ENCODE measurements around the gene ABHD8. TPM values are rescaled to one million over a fixed set of nuclear protein-coding genes. Genes with fewer than 3 reads are reported as not detected.
A peak's percentile ranks its signal among the peaks of the same experiment; 100 is the strongest.
"Not testable (repeated sequence)": the region's sequence is repeated elsewhere in the genome, so short reads cannot be mapped to it uniquely, and the experiment has no call there.

ABHD8 gene
- total RNA-seq, 1 experiment from 2014 or later, result 49.9 TPM

DNA sequence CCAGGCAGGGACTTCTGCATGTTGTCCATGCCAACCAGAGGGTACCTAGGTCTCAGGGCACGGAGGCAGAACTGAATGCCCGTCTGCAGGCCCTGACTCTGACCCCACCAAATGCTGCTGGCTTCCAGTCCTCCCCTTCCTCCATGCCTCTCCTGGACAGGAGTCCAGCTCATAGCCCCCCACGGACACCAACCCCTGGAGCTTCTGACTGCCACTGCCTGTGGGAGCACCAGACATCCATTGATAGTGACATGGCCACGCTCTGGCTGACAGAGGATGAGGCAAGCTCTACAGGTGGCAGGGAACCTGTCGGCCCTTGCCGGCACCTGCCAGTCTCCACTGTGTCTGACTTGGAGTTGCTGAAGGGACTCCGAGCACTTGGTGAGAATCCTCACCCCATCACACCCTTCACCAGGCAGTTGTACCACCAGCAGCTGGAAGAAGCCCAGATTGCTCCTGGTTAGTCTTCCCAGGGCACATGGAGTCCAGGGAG, 19.7 kb downstream of the ABHD8 start:
- no peak for DNase-seq (ENCODE audit: low read depth)
- in situ Hi-C loops (cut with HindIII; ENCODE audit: low pct_unique_long_range_greater_than_20kb, low sequenced_read_pairs), result no loop called here

DNA sequence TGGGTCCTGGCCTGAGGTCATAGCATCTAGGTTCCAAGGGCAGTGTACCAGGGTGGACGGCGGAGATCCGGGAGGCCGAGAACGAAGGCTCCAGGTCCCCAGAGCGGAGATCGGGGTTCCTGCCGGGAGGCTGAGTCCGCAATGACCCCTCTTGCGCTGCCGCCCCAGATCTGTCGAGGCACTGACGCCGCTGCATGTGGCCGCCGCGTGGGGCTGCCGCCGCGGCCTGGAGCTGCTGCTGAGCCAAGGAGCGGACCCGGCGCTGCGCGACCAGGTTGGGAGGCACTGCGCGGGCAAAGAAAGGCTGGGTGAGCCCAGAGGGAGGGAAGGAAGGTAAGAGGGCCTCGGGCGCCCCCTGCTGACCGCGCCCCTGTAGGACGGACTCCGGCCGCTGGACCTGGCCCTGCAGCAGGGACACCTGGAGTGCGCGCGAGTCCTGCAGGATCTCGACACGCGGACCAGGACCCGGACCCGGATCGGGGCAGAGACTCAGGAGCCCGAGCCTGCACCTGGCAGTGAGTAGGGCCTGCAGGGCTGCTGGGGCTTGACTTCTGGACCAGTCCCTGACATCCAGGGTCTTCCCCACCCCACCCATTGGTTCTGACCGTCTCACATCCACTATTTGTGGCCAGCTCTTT, 20.6 kb downstream of the ABHD8 start:
- DNase-seq (ENCODE audit: low read depth), result peak; percentile 84
- in situ Hi-C loops (cut with HindIII; ENCODE audit: low pct_unique_long_range_greater_than_20kb, low sequenced_read_pairs), result no loop called here

DNA sequence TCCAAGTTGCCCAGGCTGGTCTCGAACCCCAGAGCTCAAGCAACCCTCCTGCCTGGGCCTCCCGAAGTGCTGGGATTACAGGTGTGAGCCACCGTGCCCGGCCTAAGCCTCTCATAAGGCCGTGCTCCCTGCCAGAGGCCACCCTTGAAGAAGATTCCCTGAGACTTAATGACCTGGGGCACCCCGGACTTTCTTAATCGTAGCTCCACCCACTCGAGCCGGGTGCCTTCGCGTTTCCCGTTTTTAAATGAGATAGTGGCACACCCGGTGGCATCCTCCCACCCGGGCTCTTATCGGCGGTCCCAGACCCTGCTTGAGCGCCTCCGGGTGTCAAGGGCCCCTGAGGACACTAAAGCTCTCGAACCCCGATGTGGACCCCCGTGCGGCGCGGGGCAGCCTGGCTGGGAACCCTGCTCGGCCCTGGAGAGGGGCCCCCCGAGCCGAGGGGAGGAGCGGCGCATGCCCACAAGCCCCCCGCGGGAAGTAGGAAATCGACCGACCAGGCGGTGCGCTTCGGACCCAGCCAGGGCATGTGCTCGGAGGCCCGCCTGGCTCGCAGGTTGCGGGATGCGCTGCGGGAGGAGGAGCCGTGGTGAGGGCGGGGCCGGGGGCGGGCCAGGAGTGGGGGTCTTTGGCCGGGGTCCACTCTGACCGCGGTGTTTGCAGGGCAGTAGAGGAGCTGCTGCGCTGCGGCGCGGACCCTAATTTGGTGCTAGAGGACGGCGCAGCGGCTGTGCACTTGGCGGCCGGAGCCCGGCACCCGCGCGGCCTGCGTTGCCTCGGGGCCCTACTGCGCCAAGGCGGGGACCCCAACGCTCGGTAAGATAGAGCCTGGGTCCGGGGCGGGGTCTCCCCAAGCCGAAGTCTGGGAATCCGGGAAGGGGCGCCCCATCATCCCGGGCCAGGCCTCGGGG, 21.6 kb downstream of the ABHD8 start, which contains the start of gene ANKLE1:
Gene ANKLE1 (plus strand): TSS at position 511 of the 914 bp plus-strand sequence. CDS start 20 bp downstream, at position 531.
- in situ Hi-C loops (cut with HindIII; ENCODE audit: low pct_unique_long_range_greater_than_20kb, low sequenced_read_pairs), result no loop called here

DNA sequence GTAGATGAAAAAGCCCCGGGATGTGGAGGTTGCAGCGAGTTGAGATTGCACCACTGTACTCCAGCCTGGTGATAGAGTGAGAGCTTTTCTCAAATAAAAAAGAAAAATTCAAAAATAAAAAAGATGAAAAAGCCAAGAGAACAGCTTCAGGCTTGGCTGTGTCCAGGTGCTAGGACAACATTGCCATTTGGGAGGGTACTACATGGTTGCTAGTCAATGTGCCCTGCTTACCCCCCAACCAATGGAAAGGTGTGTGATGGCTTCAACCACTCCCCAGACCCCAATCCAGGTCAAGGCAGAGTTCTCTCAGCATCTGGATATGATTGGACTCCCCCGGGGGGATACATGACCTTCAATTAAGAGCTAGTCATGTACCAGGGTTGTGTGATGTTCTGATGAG, 23.8 kb downstream of the ABHD8 start:
- in situ Hi-C loops (cut with HindIII; ENCODE audit: low pct_unique_long_range_greater_than_20kb, low sequenced_read_pairs), result no loop called here
- DNase-seq (ENCODE audit: low read depth), result no peak

More for the DNA sequence above, 21.6 kb downstream of the ABHD8 start, which contains the start of gene ANKLE1:
- no peak for DNase-seq (ENCODE audit: low read depth)

GRCh38 chr19:17275441-17276175, 27.6 kb downstream of the ABHD8 start:
- DNase-seq (ENCODE audit: low read depth), result no peak
- in situ Hi-C loops (cut with HindIII; ENCODE audit: low pct_unique_long_range_greater_than_20kb, low sequenced_read_pairs), result no loop called here

DNA sequence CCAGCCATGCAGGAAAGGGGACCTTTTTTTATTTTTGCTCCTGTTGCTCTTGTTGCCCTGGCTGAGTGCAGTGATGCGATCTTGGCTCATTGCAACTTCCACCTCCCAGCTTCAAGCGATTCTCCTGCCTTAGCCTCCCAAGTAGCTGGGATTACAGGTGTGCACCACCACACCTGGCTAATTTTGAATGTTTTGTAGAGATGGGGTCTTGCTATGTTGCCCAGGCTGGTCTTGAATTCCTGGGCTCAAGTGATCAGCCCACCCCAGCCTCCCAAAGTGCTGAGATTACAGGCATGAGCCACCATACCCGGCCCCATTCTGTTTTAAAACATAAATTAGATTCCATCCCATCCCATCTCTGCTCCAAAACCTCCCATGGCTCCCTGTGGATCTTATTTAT, 28.3 kb downstream of the ABHD8 start:
- DNase-seq (ENCODE audit: low read depth); in situ Hi-C loops (cut with HindIII; ENCODE audit: low pct_unique_long_range_greater_than_20kb, low sequenced_read_pairs): not testable (repeated sequence)

DNA sequence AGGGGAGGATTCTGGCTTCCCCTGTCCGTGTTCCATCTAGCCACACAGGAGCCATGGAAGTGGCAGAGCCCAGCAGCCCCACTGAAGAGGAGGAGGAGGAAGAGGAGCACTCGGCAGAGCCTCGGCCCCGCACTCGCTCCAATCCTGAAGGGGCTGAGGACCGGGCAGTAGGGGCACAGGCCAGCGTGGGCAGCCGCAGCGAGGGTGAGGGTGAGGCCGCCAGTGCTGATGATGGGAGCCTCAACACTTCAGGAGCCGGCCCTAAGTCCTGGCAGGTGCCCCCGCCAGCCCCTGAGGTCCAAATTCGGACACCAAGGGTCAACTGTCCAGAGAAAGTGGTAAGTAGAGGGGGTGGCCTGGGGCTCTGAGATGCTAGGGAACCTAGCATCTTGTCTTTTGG, 34.5 kb downstream of the ABHD8 start:
- in situ Hi-C loops (cut with HindIII; ENCODE audit: low pct_unique_long_range_greater_than_20kb, low sequenced_read_pairs), result no loop called here

GRCh38 chr19:17266975-17267788, 36.0 kb downstream of the ABHD8 start, which contains the start of gene BABAM1:
Gene BABAM1 (plus strand): TSS chr19:17267443. CDS start chr19:17268807, 1,364 bp downstream.
- in situ Hi-C loops (cut with HindIII; ENCODE audit: low pct_unique_long_range_greater_than_20kb, low sequenced_read_pairs), result no loop called here

More for the DNA sequence above, 34.5 kb downstream of the ABHD8 start:
- DNase-seq (ENCODE audit: low read depth), result no peak

GRCh38 chr19:17266589-17266974, 36.6 kb downstream of the ABHD8 start:
- in situ Hi-C loops (cut with HindIII; ENCODE audit: low pct_unique_long_range_greater_than_20kb, low sequenced_read_pairs), result no loop called here

More at GRCh38 chr19:17266975-17267788, 36.0 kb downstream of the ABHD8 start, which contains the start of gene BABAM1:
- DNase-seq (ENCODE audit: low read depth), result peak; percentile 100

GRCh38 chr19:17266026-17266425, 37.2 kb downstream of the ABHD8 start:
- no peak for DNase-seq (ENCODE audit: low read depth)
- in situ Hi-C loops (cut with HindIII; ENCODE audit: low pct_unique_long_range_greater_than_20kb, low sequenced_read_pairs), result no loop called here

More at GRCh38 chr19:17266589-17266974, 36.6 kb downstream of the ABHD8 start:
- no peak for DNase-seq (ENCODE audit: low read depth)

- in situ Hi-C loops (cut with HindIII; ENCODE audit: low pct_unique_long_range_greater_than_20kb, low sequenced_read_pairs), result no loop called here
- DNase-seq (ENCODE audit: low read depth), result no peak
Measured at GRCh38 chr19:17264641-17264979, 38.6 kb downstream of the ABHD8 start, which contains the start of gene USHBP1. Gene USHBP1 (minus strand): TSS chr19:17264745. CDS start chr19:17264299, 446 bp downstream.

DNA sequence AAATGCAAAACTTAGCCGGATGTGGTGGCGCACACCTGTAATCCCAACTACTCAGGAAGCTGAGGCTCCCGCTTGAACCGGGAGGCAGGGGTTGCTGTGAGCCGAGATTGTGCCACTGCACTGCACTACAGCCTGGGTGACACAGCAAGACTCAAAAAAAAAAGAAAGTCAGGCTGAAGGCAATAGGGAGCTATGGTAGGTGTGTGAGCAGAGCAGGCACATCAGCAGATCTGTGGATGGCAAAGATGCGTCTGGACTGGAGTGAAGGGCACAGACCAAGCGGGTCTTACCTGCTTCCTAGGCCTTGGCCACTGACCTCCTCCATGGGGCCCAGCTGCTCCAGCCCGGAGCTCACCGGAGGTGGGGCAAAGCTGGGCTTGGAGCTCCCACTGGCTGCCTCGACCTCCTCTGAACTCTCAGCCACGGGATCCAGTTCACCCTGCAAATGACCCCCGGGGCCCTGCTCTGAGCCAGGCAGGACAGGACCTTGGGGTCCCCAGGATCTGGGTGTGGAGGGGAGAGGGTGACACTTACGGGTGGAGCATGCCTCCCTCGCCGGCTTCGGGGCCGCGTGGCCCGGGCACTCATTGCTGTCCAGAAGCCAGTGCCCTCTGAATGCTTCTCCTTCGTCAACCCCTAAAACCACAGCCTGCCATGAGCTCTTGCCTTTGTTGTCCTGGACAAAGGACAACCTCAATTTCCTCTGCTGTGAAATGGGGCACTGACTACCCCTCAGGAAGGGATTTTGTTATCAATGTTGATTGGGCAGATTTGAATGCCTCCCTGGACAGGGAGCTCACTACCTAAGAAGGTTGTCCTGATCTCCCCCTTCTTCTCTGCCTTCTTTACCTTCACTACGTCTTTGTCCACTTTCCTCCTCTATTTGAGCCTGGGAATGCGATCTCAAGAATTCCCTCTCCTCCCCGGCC, 39.2 kb downstream of the ABHD8 start:
- in situ Hi-C loops (cut with HindIII; ENCODE audit: low pct_unique_long_range_greater_than_20kb, low sequenced_read_pairs), result no loop called here
- no peak for DNase-seq (ENCODE audit: low read depth)

GRCh38 chr19:17262557-17262956, 40.7 kb downstream of the ABHD8 start:
- in situ Hi-C loops (cut with HindIII; ENCODE audit: low pct_unique_long_range_greater_than_20kb, low sequenced_read_pairs), result no loop called here
- DNase-seq (ENCODE audit: low read depth), result no peak

- in situ Hi-C loops (cut with HindIII; ENCODE audit: low pct_unique_long_range_greater_than_20kb, low sequenced_read_pairs), result no loop called here
- DNase-seq (ENCODE audit: low read depth), result peak; percentile 79
Measured at GRCh38 chr19:17260842-17261325, 42.3 kb downstream of the ABHD8 start.

DNA sequence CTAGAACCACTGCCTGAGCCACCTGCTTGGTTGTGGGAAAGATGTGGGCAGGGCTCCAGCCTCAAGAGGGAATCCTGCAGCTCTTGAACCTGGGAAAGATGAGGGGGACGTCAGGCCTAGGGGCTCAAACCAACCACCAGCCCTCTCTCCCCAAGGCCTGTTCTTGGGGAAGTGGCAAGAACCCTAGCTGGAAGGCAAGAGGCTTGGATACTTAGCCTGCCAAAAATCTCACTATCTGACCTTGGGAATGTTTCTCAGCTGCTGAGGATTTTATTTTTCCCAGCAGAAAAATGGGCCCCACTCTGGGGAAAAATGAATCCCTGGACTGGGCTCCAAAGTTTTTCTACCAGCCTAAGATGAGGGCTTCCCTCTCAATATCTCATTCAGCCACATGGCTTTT, 43.3 kb downstream of the ABHD8 start:
- no peak for DNase-seq (ENCODE audit: low read depth)
- in situ Hi-C loops (cut with HindIII; ENCODE audit: low pct_unique_long_range_greater_than_20kb, low sequenced_read_pairs), result no loop called here

GRCh38 chr19:17259118-17259780, 44.0 kb downstream of the ABHD8 start:
- no peak for DNase-seq (ENCODE audit: low read depth)
- in situ Hi-C loops (cut with HindIII; ENCODE audit: low pct_unique_long_range_greater_than_20kb, low sequenced_read_pairs), result no loop called here

Data from Caki2 (cell line).